GM23338 (cell line): ENCODE measurements around the gene TRNP1. TPM values are rescaled to one million over a fixed set of nuclear protein-coding genes. Genes with fewer than 3 reads are reported as not detected.

ENCODE experiments used
- ATAC-seq: fragments of 200-7000 bp; cut with Tn5 transposase; 3 replicates; pipeline ENCODE4 v1.9.1; 2020
- DNase-seq: peaks from one replicate; pipeline ENCODE4 v3.0.0-alpha.2; 2015; ENCODE audit warnings: low spot score
- H2AFZ ChIP-seq: fragments of 200-600 bp; sonication (generic); 2 replicates; pipeline ENCODE4 v1.8.0; 2016; ENCODE audit warnings: antibody characterized with exemption, mild to moderate bottlenecking, moderate library complexity
- H3F3A ChIP-seq: fragments of 200-600 bp; sonication (generic); replicated peaks from 2 replicates; pipeline ENCODE4 v1.8.0; 2017; ENCODE audit warnings: antibody characterized with exemption, mixed run types, low read depth
- H3K27ac ChIP-seq: fragments of 200-600 bp; sonication (generic); 2 replicates; pipeline ENCODE4 v1.6.1; 2016; ENCODE audit warnings: low read depth
- H3K27me3 ChIP-seq: fragments of 200-600 bp; sonication (generic); 2 replicates; pipeline ENCODE4 v1.8.0; 2016; ENCODE audit warnings: mild to moderate bottlenecking, mixed run types, moderate library complexity; ENCODE audit not compliant: insufficient read depth
- H3K36me3 ChIP-seq: fragments of 200-600 bp; sonication (generic); 2 replicates; pipeline ENCODE4 v1.8.0; 2016; ENCODE audit warnings: mild to moderate bottlenecking; ENCODE audit not compliant: insufficient read depth
- H3K4me1 ChIP-seq: fragments of 200-600 bp; sonication (generic); 2 replicates; pipeline ENCODE4 v1.8.0; 2016; ENCODE audit warnings: mild to moderate bottlenecking, moderate library complexity; ENCODE audit not compliant: insufficient read depth
- H3K4me2 ChIP-seq: fragments of 200-600 bp; sonication (generic); 2 replicates; pipeline ENCODE4 v1.7.1; 2017; ENCODE audit warnings: mixed run types
- H3K4me3 ChIP-seq: fragments of 200-600 bp; sonication (generic); 2 replicates; pipeline ENCODE4 v1.6.1; 2016; ENCODE audit warnings: mixed run types
- H3K79me2 ChIP-seq: fragments of 200-600 bp; sonication (generic); replicated peaks from 2 replicates; pipeline ENCODE4 v1.8.0; 2017; ENCODE audit warnings: mild to moderate bottlenecking; ENCODE audit not compliant: insufficient read depth
- H3K9me2 ChIP-seq: fragments of 200-600 bp; sonication (generic); 2 replicates; pipeline ENCODE4 v1.8.0; 2017; ENCODE audit not compliant: insufficient read depth
- H4K20me1 ChIP-seq: fragments of 200-600 bp; sonication (generic); replicated peaks from 2 replicates; pipeline ENCODE4 v1.8.0; 2017; ENCODE audit warnings: mild to moderate bottlenecking; ENCODE audit not compliant: insufficient read depth
- H3K27ac Mint-ChIP-seq: 2 replicates; pipeline ENCODE4 v1.8.0; 2020; ENCODE audit warnings: inconsistent platforms, mild to moderate bottlenecking, moderate library complexity, mixed read lengths
- H3K27me3 Mint-ChIP-seq: 3 replicates; pipeline ENCODE4 v1.8.0; 2022; ENCODE audit warnings: low read depth, mild to moderate bottlenecking, moderate library complexity, mixed read lengths, inconsistent platforms; ENCODE audit not compliant: insufficient read depth, poor library complexity
- H3K36me3 Mint-ChIP-seq: 3 replicates; pipeline ENCODE4 v1.8.0; 2021; ENCODE audit warnings: low read depth, mild to moderate bottlenecking, inconsistent platforms, moderate library complexity, mixed read lengths
- H3K4me1 Mint-ChIP-seq: 3 replicates; pipeline ENCODE4 v1.8.0; 2020; ENCODE audit warnings: mild to moderate bottlenecking, inconsistent platforms, mixed read lengths
- H3K4me3 Mint-ChIP-seq: 3 replicates; pipeline ENCODE4 v1.8.0; 2021; ENCODE audit warnings: moderate library complexity, mild to moderate bottlenecking, inconsistent platforms, mixed read lengths
- H3K9me3 Mint-ChIP-seq: 3 replicates; pipeline ENCODE4 v1.8.0; 2020; ENCODE audit warnings: moderate library complexity, mild to moderate bottlenecking, inconsistent platforms, mixed read lengths
- ETS1 ChIP-seq: IDR thresholded peaks from 2 replicates; pipeline ENCODE4 v1.6.1; 2016; ENCODE audit warnings: antibody characterized with exemption
- EZH2 ChIP-seq: fragments of 200-600 bp; sonication (generic); IDR thresholded peaks from one replicate; pipeline ENCODE4 v1.8.0; 2017; ENCODE audit warnings: antibody characterized with exemption, mild to moderate bottlenecking, low read depth; ENCODE audit not compliant: unreplicated experiment
- ZNF114 ChIP-seq: fragments of 250-450 bp; sonication (Bioruptor Pico); IDR thresholded peaks from 2 replicates; pipeline ENCODE4 v1.5.0; 2020; ENCODE audit warnings: mild to moderate bottlenecking, moderate library complexity
- polyA plus RNA-seq: library from polyadenylated mRNA; unstranded; fragments of >200 nt; fragmentation: Nextera tagmentation; extraction: Ambion mirVana; gene quantifications from 2 replicates; pipeline ENCODE4 v1.2.1, GENCODE V29; 2016
- total RNA-seq: library from RNA; depleted of rRNA; stranded (reverse); fragments of >200 nt; shearing (Covaris generic); gene quantifications from 2 replicates; pipeline ENCODE4 v1.2.3, GENCODE V29; 2014
- TF ChIP-seq, protein P1 (sequence below): fragments of 250-450 bp; sonication (Bioruptor Pico); IDR thresholded peaks from 2 replicates; pipeline ENCODE4 v1.5.0; 2020; ENCODE audit warnings: mild to moderate bottlenecking, moderate library complexity
- TF ChIP-seq, protein P2 (sequence below), 2 experiments: fragments of 200-600 bp in 1 of 2; sonication (generic) in 1 of 2; conservative IDR thresholded peaks; 2 replicates each; pipeline versions ENCODE4 v1.5.1 to v1.6.1; 2016 to 2017; ENCODE audit warnings: antibody characterized with exemption in 2 of 2, low read depth in 2 of 2, mild to moderate bottlenecking in 2 of 2, moderate library complexity in 1 of 2
- TF ChIP-seq, protein P3 (sequence below): IDR thresholded peaks from one replicate; pipeline ENCODE4 v1.6.1; 2018; ENCODE audit warnings: antibody characterized with exemption; ENCODE audit not compliant: unreplicated experiment

The TRNP1 gene
- total and polyA plus RNA-seq, 2 experiments from 2014 or later = 21.2 to 54.3 TPM

DNA sequence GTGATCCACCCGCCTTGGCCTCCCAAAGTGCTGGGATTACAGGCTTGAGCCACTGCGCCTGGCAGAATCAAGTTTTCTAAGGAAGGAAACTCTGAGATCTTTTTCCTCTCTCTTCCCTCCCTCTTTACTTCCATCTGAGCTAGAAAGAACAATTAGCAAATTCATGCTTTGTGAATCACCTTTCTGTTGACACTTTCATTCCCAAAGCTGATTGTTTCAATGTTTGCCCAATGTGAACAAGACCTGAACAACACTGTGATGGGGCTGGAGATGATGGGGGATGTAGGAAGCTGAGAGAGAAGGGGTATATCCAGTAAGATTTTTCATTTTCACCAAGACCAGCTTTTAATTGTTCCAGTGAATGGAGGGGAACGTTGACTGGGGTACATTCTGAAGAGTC, 24.8 kb downstream of the TRNP1 start (continued):
- TF ChIP-seq, protein P1, sequence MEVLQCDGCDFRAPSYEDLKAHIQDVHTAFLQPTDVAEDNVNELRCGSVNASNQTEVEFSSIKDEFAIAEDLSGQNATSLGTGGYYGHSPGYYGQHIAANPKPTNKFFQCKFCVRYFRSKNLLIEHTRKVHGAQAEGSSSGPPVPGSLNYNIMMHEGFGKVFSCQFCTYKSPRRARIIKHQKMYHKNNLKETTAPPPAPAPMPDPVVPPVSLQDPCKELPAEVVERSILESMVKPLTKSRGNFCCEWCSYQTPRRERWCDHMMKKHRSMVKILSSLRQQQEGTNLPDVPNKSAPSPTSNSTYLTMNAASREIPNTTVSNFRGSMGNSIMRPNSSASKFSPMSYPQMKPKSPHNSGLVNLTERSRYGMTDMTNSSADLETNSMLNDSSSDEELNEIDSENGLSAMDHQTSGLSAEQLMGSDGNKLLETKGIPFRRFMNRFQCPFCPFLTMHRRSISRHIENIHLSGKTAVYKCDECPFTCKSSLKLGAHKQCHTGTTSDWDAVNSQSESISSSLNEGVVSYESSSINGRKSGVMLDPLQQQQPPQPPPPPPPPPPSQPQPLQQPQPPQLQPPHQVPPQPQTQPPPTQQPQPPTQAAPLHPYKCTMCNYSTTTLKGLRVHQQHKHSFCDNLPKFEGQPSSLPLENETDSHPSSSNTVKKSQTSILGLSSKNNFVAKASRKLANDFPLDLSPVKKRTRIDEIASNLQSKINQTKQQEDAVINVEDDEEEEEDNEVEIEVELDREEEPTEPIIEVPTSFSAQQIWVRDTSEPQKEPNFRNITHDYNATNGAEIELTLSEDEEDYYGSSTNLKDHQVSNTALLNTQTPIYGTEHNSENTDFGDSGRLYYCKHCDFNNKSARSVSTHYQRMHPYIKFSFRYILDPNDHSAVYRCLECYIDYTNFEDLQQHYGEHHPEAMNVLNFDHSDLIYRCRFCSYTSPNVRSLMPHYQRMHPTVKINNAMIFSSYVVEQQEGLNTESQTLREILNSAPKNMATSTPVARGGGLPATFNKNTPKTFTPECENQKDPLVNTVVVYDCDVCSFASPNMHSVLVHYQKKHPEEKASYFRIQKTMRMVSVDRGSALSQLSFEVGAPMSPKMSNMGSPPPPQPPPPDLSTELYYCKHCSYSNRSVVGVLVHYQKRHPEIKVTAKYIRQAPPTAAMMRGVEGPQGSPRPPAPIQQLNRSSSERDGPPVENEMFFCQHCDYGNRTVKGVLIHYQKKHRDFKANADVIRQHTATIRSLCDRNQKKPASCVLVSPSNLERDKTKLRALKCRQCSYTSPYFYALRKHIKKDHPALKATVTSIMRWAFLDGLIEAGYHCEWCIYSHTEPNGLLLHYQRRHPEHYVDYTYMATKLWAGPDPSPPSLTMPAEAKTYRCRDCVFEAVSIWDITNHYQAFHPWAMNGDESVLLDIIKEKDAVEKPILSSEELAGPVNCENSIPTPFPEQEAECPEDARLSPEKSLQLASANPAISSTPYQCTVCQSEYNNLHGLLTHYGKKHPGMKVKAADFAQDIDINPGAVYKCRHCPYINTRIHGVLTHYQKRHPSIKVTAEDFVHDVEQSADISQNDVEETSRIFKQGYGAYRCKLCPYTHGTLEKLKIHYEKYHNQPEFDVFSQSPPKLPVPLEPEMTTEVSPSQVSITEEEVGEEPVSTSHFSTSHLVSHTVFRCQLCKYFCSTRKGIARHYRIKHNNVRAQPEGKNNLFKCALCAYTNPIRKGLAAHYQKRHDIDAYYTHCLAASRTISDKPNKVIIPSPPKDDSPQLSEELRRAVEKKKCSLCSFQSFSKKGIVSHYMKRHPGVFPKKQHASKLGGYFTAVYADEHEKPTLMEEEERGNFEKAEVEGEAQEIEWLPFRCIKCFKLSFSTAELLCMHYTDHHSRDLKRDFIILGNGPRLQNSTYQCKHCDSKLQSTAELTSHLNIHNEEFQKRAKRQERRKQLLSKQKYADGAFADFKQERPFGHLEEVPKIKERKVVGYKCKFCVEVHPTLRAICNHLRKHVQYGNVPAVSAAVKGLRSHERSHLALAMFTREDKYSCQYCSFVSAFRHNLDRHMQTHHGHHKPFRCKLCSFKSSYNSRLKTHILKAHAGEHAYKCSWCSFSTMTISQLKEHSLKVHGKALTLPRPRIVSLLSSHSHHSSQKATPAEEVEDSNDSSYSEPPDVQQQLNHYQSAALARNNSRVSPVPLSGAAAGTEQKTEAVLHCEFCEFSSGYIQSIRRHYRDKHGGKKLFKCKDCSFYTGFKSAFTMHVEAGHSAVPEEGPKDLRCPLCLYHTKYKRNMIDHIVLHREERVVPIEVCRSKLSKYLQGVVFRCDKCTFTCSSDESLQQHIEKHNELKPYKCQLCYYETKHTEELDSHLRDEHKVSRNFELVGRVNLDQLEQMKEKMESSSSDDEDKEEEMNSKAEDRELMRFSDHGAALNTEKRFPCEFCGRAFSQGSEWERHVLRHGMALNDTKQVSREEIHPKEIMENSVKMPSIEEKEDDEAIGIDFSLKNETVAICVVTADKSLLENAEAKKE = no peak
- TF ChIP-seq EZH2 (no peak), ETS1 (no peak), ZNF114 (CRISPR knock-in tag) (no peak)
- TF ChIP-seq, protein P2, sequence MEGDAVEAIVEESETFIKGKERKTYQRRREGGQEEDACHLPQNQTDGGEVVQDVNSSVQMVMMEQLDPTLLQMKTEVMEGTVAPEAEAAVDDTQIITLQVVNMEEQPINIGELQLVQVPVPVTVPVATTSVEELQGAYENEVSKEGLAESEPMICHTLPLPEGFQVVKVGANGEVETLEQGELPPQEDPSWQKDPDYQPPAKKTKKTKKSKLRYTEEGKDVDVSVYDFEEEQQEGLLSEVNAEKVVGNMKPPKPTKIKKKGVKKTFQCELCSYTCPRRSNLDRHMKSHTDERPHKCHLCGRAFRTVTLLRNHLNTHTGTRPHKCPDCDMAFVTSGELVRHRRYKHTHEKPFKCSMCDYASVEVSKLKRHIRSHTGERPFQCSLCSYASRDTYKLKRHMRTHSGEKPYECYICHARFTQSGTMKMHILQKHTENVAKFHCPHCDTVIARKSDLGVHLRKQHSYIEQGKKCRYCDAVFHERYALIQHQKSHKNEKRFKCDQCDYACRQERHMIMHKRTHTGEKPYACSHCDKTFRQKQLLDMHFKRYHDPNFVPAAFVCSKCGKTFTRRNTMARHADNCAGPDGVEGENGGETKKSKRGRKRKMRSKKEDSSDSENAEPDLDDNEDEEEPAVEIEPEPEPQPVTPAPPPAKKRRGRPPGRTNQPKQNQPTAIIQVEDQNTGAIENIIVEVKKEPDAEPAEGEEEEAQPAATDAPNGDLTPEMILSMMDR (conservative IDR thresholded peaks at IDR 0.05; ENCODE audit: low read depth in 2 of 2) = no peak

- ATAC-seq = peak; percentile 64
- H3K4me2 ChIP-seq = peak overlapping the region; percentile 60; the same call in 1 of the 2 replicates
- no peaks in the 10 kb centered on the region for H4K20me1 ChIP-seq
- peaks cover 15% of the 10 kb centered on the region for H3K4me1 Mint-ChIP-seq
- no peaks in the 10 kb centered on the region for H3K9me3 Mint-ChIP-seq
- H3K4me3 Mint-ChIP-seq = no peak overlapping the region
- H3K36me3 Mint-ChIP-seq = no peaks in the 10 kb centered on the region
- H3K79me2 ChIP-seq = no peaks in the 10 kb centered on the region
- H3F3A ChIP-seq = peaks cover 3% of the 10 kb centered on the region; the same call in 1 of the 2 replicates
- H3K9me2 ChIP-seq = no peaks in the 10 kb centered on the region
- no peak for DNase-seq
- peaks cover 7% of the 10 kb centered on the region for H3K27me3 Mint-ChIP-seq
- peaks cover 8% of the 10 kb centered on the region; the same call in 1 of the 2 replicates for H3K4me1 ChIP-seq
- H3K27ac Mint-ChIP-seq = no peak overlapping the region
- TF ChIP-seq, protein P3, sequence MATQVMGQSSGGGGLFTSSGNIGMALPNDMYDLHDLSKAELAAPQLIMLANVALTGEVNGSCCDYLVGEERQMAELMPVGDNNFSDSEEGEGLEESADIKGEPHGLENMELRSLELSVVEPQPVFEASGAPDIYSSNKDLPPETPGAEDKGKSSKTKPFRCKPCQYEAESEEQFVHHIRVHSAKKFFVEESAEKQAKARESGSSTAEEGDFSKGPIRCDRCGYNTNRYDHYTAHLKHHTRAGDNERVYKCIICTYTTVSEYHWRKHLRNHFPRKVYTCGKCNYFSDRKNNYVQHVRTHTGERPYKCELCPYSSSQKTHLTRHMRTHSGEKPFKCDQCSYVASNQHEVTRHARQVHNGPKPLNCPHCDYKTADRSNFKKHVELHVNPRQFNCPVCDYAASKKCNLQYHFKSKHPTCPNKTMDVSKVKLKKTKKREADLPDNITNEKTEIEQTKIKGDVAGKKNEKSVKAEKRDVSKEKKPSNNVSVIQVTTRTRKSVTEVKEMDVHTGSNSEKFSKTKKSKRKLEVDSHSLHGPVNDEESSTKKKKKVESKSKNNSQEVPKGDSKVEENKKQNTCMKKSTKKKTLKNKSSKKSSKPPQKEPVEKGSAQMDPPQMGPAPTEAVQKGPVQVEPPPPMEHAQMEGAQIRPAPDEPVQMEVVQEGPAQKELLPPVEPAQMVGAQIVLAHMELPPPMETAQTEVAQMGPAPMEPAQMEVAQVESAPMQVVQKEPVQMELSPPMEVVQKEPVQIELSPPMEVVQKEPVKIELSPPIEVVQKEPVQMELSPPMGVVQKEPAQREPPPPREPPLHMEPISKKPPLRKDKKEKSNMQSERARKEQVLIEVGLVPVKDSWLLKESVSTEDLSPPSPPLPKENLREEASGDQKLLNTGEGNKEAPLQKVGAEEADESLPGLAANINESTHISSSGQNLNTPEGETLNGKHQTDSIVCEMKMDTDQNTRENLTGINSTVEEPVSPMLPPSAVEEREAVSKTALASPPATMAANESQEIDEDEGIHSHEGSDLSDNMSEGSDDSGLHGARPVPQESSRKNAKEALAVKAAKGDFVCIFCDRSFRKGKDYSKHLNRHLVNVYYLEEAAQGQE = no peak
- H3K27me3 ChIP-seq = no peaks in the 10 kb centered on the region
- H3K36me3 ChIP-seq = no peaks in the 10 kb centered on the region
- peak overlapping the region; percentile 83 for H2AFZ ChIP-seq
- no peak overlapping the region for H3K4me3 ChIP-seq
- no peak overlapping the region for H3K27ac ChIP-seq
Measured at GRCh38 chr1:27021354-27022031, 28.0 kb downstream of the TRNP1 start.
